Measurements from ENCODE around the gene GUK1.

- TF ChIP-seq CTCF (IDR thresholded peaks at IDR 0.05; ENCODE audit: low read length) (no peak), EZH2phosphoT487 (IDR thresholded peaks at IDR 0.05; ENCODE audit: low read length) (no peak), EZH2 (optimal IDR thresholded peaks at IDR 0.05; ENCODE audit: low read depth, low read length) (no peak)
Observed at GRCh38 chr1:228117335-228117734, 22.7 kb upstream of the GUK1 start.
